ENCODE results near the gene BBC3. TPM values are rescaled to one million over a fixed set of nuclear protein-coding genes. Genes with fewer than 3 reads are reported as not detected.
A peak's percentile ranks its signal among the peaks of the same experiment; 100 is the strongest.

Gene BBC3
- total RNA-seq, 4 donors from 2014 or later = 11.2 to 33.0 (median 14.4) TPM

DNA sequence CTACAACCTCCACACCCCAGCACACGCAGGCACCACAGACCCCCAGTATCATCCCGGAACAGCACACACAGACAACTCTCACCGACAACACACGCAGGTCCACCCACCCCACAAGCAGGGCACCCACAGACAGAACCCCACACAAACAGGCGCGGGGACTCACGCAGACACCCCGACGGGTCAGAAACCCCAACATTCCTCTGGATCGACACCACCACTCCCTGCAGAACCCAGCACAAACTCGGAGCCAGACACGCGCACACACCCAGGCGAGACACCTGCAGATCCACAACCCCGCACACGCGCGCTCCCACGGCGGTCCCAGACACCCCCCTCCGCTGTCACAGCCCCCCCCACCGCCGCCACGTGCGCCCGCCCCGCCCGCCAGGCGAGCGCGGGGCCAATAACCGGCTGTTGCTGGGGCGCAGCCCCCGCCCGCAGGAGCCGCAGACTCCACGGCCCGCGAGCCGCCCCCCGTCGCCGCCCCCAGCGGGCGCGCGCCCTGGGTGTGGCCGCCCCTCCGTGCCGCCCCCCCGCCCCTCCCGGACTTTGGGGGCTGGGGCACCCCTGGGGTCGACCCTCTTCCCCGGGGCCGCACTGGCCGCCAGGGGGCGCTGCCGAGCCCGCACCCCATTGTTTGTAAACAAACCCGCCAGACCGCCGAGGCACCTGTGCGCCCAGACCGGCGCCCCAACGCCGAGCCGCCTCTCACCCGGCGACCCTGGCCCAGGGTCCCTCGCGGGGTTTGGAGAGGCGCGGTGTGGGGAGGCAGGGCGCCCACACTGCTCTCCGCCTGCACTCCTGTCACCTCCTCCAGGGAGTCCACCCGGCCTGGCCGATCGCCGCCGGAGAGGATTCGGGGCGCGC lies 712 bp downstream of the BBC3 start:
- 0% methylated on average over 18 to 31 of the region's 84 CpGs for WGBS, 2 donors
- DNase-seq (ENCODE audit: low spot score in 2 of 2) = peak; percentile 54 to 96
- intact Hi-C loops (cut with DNase I; ENCODE audit: low total_unique reads) = no loop called here
- TF ChIP-seq POLR2A (IDR thresholded peaks at IDR 0.05) = no peak
- TF ChIP-seq, protein P1, sequence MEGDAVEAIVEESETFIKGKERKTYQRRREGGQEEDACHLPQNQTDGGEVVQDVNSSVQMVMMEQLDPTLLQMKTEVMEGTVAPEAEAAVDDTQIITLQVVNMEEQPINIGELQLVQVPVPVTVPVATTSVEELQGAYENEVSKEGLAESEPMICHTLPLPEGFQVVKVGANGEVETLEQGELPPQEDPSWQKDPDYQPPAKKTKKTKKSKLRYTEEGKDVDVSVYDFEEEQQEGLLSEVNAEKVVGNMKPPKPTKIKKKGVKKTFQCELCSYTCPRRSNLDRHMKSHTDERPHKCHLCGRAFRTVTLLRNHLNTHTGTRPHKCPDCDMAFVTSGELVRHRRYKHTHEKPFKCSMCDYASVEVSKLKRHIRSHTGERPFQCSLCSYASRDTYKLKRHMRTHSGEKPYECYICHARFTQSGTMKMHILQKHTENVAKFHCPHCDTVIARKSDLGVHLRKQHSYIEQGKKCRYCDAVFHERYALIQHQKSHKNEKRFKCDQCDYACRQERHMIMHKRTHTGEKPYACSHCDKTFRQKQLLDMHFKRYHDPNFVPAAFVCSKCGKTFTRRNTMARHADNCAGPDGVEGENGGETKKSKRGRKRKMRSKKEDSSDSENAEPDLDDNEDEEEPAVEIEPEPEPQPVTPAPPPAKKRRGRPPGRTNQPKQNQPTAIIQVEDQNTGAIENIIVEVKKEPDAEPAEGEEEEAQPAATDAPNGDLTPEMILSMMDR (IDR thresholded peaks at IDR 0.05) = no peak
- H3K4me3 ChIP-seq (ENCODE audit: low read depth, poor library complexity, severe bottlenecking) = peak overlapping the region; percentile 97

DNA sequence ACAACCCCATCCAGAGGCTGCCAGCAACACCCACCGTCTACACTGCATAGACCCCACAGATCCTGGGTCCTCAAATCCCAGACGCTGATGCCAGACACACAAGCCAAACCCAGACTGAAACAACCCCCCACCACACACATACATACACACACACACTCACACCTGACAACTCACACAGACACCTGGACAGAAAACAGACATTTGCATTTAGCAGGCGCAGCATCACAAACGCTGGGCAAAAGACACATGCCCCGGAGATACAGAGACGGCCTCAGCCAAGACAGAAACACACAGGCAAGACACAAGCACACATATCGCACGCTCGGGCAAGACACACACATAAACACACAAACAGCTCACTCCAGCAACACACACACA lies 1.3 kb downstream of the BBC3 start:
- 2 to 3% methylated on average over 9 of the region's 9 CpGs for WGBS, 2 donors
- peak overlapping the region; percentile 97 for H3K4me3 ChIP-seq (ENCODE audit: low read depth, poor library complexity, severe bottlenecking)

DNA sequence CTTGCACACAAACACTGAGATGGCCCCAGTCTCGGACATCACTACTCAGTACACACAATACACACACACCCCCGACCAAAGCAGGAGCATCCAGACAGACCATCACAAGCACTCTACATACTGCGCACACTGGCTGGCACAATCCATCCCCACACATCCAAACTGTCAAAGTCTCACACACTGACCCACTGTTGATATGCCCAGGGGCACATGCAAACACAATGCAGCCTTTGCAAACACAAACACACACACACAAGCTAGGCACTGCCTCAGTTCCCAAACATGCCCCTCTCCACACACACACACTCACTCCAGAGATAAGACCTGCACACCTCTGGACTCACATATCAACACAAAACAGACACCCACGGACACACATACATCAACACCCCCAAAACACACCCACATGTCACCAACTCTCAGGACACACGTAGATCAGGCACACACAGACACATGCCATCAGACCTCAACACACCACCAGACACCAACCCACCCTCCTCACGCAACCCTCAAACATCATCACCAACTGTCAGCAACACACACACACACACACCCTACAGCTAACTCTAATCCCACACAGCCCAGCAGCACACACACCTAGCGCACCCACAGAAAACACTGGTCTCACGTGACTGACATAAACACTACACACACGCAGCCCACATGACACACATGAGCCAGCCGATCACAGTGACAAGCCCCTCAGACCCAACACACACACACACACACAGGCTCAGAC lies 1.9 kb downstream of the BBC3 start:
- TF ChIP-seq, protein P1 (IDR thresholded peaks at IDR 0.05) = no peak
- intact Hi-C loops (cut with DNase I; ENCODE audit: low total_unique reads) = no loop called here
- H3K4me3 ChIP-seq (ENCODE audit: low read depth, poor library complexity, severe bottlenecking) = no peak overlapping the region
- WGBS, 2 donors = 8 to 9% methylated on average over 10 of the region's 10 CpGs
- no peak for DNase-seq (ENCODE audit: low spot score in 2 of 2)

More for the DNA sequence above, 1.3 kb downstream of the BBC3 start:
- intact Hi-C loops (cut with DNase I; ENCODE audit: low total_unique reads) = no loop called here
- TF ChIP-seq, protein P1 (IDR thresholded peaks at IDR 0.05) = no peak
- TF ChIP-seq POLR2A (IDR thresholded peaks at IDR 0.05) = no peak
- DNase-seq (ENCODE audit: low spot score in 2 of 2) = no peak

DNA sequence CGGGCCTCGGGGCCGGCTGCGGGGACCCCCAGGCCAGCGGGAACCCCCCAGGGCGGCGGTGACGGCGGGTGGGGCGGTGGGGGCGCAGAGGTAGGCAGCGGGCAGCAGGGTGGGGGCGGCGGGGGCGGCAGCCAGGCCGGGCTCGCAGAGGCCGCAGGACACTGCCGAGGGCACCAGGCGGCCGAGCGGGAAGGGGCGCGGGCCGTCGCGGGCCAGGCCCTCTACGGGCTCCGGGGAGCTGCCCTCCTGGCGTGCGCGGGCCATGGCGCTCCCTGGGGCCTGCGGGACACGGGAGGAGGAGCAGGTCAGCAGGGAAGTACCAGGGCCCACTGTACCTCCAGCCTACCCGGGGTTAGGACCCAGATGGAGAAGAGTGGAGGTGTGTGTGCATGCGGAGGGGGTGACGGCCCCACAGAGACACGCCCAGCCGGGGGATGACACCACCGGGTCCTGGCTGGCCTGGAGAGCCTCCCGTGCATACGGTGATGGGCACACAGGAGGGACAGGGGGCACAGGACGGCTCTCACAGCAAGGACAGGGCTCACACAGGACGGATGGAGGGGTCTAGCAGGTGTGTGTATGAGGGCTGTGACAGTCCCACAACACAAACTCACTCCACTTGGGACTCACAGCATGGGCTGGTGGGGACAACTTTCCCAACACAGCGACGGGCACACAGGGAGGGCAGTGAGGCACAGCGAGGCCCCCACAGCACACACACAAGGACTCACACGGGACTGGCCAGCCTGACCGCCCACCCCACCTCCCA lies 2.6 kb downstream of the BBC3 start:
- H3K4me3 ChIP-seq (ENCODE audit: low read depth, poor library complexity, severe bottlenecking) = peak overlapping the region; percentile 19
- DNase-seq (ENCODE audit: low spot score in 2 of 2) = peak; percentile 45 to 93
- intact Hi-C loops (cut with DNase I; ENCODE audit: low total_unique reads) = no loop called here
- TF ChIP-seq, protein P1 (IDR thresholded peaks at IDR 0.05) = no peak
- no peak for TF ChIP-seq POLR2A (IDR thresholded peaks at IDR 0.05)
- WGBS, 2 donors = 3 to 5% methylated on average over 26 to 28 of the region's 50 CpGs

DNA sequence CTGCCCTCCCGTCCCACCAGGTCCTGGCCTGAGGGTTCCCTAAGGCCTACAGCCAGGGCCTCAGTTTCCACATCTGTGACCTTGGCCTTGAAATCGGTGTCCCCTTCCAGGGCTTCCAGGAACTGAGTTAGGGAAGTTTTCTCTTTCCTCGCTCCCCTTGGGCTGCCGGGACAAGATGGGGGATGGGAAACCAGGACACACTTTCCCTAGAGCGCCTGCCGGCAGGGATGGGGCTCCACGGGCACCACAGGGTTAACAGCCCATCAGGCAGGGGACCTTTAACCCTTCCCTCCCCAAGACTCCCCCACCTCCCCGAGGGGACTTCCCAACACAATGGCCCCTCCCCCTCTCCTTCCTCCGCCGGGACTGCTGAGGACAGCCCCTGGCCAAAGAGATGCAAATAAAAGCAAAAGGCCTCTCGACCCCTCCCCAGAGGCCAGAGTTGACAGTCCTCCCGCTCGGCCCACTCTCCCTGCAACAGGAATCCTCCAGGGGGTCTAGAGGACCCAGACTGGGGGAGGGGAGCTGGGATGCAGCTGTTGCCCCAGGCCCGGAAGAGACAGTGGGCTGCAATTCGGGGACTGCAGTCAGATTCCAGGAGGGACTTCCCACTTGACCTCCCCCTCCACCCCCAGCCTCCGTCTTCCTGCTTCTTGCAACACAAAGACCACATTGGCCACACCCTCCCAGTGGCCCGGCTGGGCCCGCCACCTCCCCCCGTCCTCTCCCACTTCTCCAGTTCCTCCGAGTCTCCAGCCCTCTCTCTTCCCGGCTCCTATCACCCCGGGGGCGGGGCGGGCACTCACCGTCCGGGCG lies 3.4 kb downstream of the BBC3 start:
- DNase-seq (ENCODE audit: low spot score in 2 of 2) = peak; percentile 92 to 98
- TF ChIP-seq POLR2A (IDR thresholded peaks at IDR 0.05) = no peak
- TF ChIP-seq, protein P1 (IDR thresholded peaks at IDR 0.05) = no peak
- WGBS, 2 donors = 2% methylated on average over 26 to 27 of the region's 27 CpGs
- intact Hi-C loops (cut with DNase I; ENCODE audit: low total_unique reads) = no loop called here
- peak overlapping the region; percentile 30 for H3K4me3 ChIP-seq (ENCODE audit: low read depth, poor library complexity, severe bottlenecking)
